Thyroid gland (tissue), 4 donors: ENCODE measurements around the gene CCDC196. TPM values are rescaled to one million over a fixed set of nuclear protein-coding genes. Genes with fewer than 3 reads are reported as not detected.

Source experiments
- DNase-seq, 2 donors: peaks; one replicate each; pipeline ENCODE4 v3.0.0-alpha.2; 2019
- H3K27ac ChIP-seq, 3 donors: fragments of 200-600 bp; sonication (generic); 1 replicate in 2 of 3; 2 replicates in 1 of 3; pipeline ENCODE4 v1.5.1; 2016 to 2019; ENCODE audit warnings: mild to moderate bottlenecking in 1 of 3, moderate library complexity in 1 of 3
- H3K27me3 ChIP-seq: fragments of 200-600 bp; sonication (generic); one replicate; pipeline ENCODE4 v1.5.1; 2019
- H3K36me3 ChIP-seq, 2 donors: fragments of 200-600 bp; sonication (generic); one replicate each; pipeline ENCODE4 v1.5.1; 2016 to 2019
- H3K4me1 ChIP-seq, 2 donors: fragments of 200-600 bp; sonication (generic); one replicate each; pipeline ENCODE4 v1.5.1; 2017 to 2019
- H3K4me3 ChIP-seq, 3 donors: fragments of 200-600 bp; sonication (generic); replicated peaks in 1 of 3; 1 replicate in 2 of 3; 2 replicates in 1 of 3; pipeline ENCODE4 v1.5.1; 2016; ENCODE audit warnings: mild to moderate bottlenecking in 1 of 3
- H3K9me3 ChIP-seq: fragments of 200-600 bp; sonication (generic); one replicate; pipeline ENCODE4 v1.5.1; 2017
- POLR2A ChIP-seq, 2 donors: fragments of 450-650 bp; IDR thresholded peaks; one replicate each; pipeline ENCODE4 v1.6.1; 2017; ENCODE audit warnings: antibody characterized with exemption in 2 of 2, mild to moderate bottlenecking in 2 of 2, moderate library complexity in 1 of 2
- WGBS, 2 donors: methylation state at CpG; one replicate each; pipeline ENCODE4 v1.1.5; 2017; 5-methylcytosine and 5-hydroxymethylcytosine counted together
- intact Hi-C: fragments of 100-400 bp; cut with DNase I; formaldehyde crosslinking; loops from one replicate; pipeline ENCODE4 v1.15.1; 2023
- total RNA-seq, 4 donors: library from RNA; depleted of rRNA; stranded (reverse); fragments of >200 nt; gene quantifications; one replicate each; pipeline ENCODE4 v1.2.3, GENCODE V29; 2016
- TF ChIP-seq, protein P1 (sequence below), 6 experiments: fragments of 200-600 bp in 3 of 6; fragments of 450-650 bp in 3 of 6; sonication (generic) in 3 of 6; IDR thresholded peaks; one replicate each; pipeline ENCODE4 v1.5.1; 2016 to 2019; ENCODE audit warnings: antibody characterized with exemption in 6 of 6, mild to moderate bottlenecking in 2 of 6, inconsistent platforms in 1 of 6, moderate library complexity in 1 of 6

The CCDC196 gene
- total RNA-seq, 4 donors from 2014 or later = not detected

DNA sequence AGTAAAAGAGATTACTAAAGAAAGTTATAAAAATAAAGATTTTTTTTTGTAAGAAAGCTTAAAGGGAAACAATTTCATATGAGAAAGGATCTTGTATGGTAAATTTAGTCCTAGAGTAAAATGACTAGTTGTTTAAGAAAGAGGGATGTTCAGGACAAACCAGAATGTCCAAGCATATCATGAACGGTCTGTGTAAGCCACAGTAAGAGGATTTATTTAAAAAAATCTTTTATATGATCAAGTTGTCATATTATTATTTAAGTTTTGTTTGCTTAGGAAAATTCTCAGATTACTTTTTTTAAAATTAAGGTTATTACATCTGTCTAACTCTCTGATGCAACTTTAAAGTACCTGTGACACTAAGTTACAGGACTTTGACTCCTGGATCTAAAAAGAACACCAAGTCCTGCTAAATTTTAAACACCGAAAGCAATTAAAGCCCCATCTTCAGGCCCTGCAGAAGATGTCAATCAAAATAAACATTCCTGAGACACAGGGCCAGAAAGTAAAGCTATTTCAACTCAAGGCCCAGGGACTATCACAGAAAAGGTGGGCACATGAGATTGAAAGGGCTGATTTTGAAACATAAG is 17.3 kb upstream of the CCDC196 start:
- H3K27ac ChIP-seq = no peak overlapping the region
- no peaks in the 10 kb centered on the region for H3K4me1 ChIP-seq
- no peak overlapping the region for H3K4me3 ChIP-seq
- WGBS, 2 donors = 87 to 95% methylated on average over 2 of the region's 2 CpGs
- TF ChIP-seq POLR2A (IDR thresholded peaks at IDR 0.05) = no peak
- TF ChIP-seq, protein P1, sequence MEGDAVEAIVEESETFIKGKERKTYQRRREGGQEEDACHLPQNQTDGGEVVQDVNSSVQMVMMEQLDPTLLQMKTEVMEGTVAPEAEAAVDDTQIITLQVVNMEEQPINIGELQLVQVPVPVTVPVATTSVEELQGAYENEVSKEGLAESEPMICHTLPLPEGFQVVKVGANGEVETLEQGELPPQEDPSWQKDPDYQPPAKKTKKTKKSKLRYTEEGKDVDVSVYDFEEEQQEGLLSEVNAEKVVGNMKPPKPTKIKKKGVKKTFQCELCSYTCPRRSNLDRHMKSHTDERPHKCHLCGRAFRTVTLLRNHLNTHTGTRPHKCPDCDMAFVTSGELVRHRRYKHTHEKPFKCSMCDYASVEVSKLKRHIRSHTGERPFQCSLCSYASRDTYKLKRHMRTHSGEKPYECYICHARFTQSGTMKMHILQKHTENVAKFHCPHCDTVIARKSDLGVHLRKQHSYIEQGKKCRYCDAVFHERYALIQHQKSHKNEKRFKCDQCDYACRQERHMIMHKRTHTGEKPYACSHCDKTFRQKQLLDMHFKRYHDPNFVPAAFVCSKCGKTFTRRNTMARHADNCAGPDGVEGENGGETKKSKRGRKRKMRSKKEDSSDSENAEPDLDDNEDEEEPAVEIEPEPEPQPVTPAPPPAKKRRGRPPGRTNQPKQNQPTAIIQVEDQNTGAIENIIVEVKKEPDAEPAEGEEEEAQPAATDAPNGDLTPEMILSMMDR (IDR thresholded peaks at IDR 0.05) = no peak
- no peak for DNase-seq
- H3K27me3 ChIP-seq = no peaks in the 10 kb centered on the region
- H3K9me3 ChIP-seq = no peaks in the 10 kb centered on the region
- H3K36me3 ChIP-seq = no peaks in the 10 kb centered on the region
- intact Hi-C loops = no loop called here

DNA sequence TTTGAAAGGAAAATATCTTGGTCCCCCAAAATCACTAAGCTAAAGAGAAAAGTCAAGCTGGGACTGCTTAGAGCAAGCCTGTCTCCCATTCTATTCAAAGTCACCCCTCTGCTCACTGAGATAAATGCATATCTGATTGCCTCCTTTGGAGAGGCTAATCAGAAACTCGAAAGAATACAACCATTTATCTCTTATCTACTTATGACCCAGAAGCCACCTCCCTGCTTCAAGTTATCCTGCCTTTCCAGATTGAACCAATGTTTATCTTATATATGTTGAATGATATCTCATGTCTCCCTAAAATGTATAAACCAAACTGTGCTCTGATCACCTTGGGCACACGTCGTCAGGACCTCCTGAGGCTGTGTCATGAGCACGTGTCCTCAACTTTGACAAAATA is 14.6 kb upstream of the CCDC196 start:
- H3K9me3 ChIP-seq = no peaks in the 10 kb centered on the region
- WGBS, 2 donors = 84 to 86% methylated on average over 4 of the region's 4 CpGs
- no peaks in the 10 kb centered on the region for H3K36me3 ChIP-seq
- no peak overlapping the region for H3K4me3 ChIP-seq
- no peak for DNase-seq
- H3K4me1 ChIP-seq = no peaks in the 10 kb centered on the region
- no peak overlapping the region for H3K27ac ChIP-seq
- intact Hi-C loops = no loop called here
- H3K27me3 ChIP-seq = no peaks in the 10 kb centered on the region
- TF ChIP-seq, protein P1 (IDR thresholded peaks at IDR 0.05) = no peak
- TF ChIP-seq POLR2A (IDR thresholded peaks at IDR 0.05) = no peak

DNA sequence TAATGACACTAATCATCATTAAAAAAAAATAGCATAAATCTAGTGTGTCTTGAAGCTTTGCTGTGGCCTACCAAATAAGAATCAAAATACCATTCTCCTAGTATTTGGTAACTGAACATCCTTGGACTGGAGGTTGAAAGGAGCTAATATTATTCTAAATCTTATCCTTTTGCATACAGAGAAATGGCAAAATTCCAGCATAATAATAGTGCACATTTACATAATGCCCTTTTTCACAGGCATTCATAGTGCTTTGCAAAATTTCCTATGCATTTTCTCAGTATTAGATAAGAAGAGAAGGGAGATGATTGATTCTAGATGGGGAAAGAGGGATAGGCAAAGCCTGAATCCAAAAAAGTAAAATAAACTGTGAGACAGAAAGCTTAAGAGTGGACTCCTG is 13.9 kb upstream of the CCDC196 start:
- no peaks in the 10 kb centered on the region for H3K9me3 ChIP-seq
- H3K36me3 ChIP-seq = no peaks in the 10 kb centered on the region
- intact Hi-C loops = no loop called here
- H3K27me3 ChIP-seq = no peaks in the 10 kb centered on the region
- H3K27ac ChIP-seq = no peak overlapping the region
- DNase-seq = no peak
- H3K4me3 ChIP-seq = no peak overlapping the region
- no peaks in the 10 kb centered on the region for H3K4me1 ChIP-seq
- TF ChIP-seq, protein P1 (IDR thresholded peaks at IDR 0.05) = no peak
- TF ChIP-seq POLR2A (IDR thresholded peaks at IDR 0.05) = no peak

DNA sequence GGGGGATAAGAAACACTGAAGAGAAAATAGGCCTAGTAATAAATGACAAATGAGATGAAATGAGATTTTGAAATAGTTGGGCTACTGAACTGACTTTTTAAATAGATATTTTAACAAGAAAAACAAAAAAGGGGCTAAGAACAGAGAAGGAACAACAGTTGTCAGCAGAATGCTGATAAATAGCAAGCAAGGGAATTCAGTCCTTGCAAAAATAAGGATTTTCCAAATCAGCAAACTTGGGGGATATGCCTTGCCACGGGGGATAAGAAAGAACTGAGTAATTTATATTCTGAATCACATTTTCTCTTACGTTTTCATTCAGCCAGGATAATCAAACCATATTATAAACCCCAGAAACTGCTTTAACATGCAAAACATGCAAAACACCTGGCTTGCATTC is 12.9 kb upstream of the CCDC196 start:
- Histone ChIP-seq H3K4me1 (no peaks in the 10 kb centered on the region), H3K27me3 (no peaks in the 10 kb centered on the region), H3K36me3 (no peaks in the 10 kb centered on the region), H3K4me3 (no peak overlapping the region), H3K27ac (no peak overlapping the region), H3K9me3 (no peaks in the 10 kb centered on the region)
- TF ChIP-seq, protein P1 (IDR thresholded peaks at IDR 0.05) = no peak
- no peak for TF ChIP-seq POLR2A (IDR thresholded peaks at IDR 0.05)
- WGBS, 2 donors = 70 to 78% methylated on average over 2 of the region's 2 CpGs
- intact Hi-C loops = no loop called here
- DNase-seq = no peak

DNA sequence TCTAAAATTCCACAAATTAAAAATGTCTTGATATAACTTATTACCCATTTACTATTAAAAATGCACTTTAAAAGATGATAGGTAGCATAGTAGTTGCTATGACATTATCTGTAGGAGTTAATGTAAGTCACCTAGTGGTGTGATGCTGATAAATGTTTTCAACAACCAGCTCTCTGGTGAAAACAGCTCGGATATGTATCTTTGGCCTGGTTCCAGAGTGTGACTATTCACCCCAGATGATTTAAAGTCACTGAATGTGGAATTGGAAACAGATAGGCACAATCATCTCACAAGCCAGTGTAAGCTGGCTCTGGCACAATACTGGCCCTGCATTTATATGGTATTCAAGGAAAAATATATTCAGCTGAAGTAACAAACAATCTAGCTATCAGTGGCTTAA is 9.2 kb upstream of the CCDC196 start:
- 11 to 24% methylated on average over 1 of the region's 1 CpG for WGBS, 2 donors
- H3K27me3 ChIP-seq = no peaks in the 10 kb centered on the region
- intact Hi-C loops = no loop called here
- H3K4me1 ChIP-seq = no peaks in the 10 kb centered on the region
- H3K27ac ChIP-seq = no peak overlapping the region
- H3K36me3 ChIP-seq = no peaks in the 10 kb centered on the region
- H3K9me3 ChIP-seq = no peaks in the 10 kb centered on the region
- no peak overlapping the region for H3K4me3 ChIP-seq
- no peak for DNase-seq
- TF ChIP-seq, protein P1 (IDR thresholded peaks at IDR 0.05) = no peak
- no peak for TF ChIP-seq POLR2A (IDR thresholded peaks at IDR 0.05)
